Central memory CD8-positive, alpha-beta T cell (primary cell): ENCODE data around the gene LSR.
A peak's percentile ranks its signal among the peaks of the same experiment; 100 is the strongest.
"Not testable (repeated sequence)": the region's sequence is repeated elsewhere in the genome, so short reads cannot be mapped to it uniquely, and the experiment has no call there.

ENCODE experiments used
- ATAC-seq: fragments of 150-1000 bp; cut with Tn5 transposase; replicated peaks from 2 replicates; pipeline ENCODE4 v1.10.0; 2022; ENCODE audit warnings: mild to moderate bottlenecking, moderate FRiP score, moderate number of reproducible peaks; ENCODE audit not compliant: poor library complexity, severe bottlenecking; ENCODE audit errors: extremely low read depth
- DNase-seq, 2 donors: peaks; one replicate each; pipeline ENCODE4 v3.0.0; 2021; ENCODE audit warnings: low spot score in 2 of 2
- H3K27ac Mint-ChIP-seq: one replicate; pipeline ENCODE4 v1.8.0; 2022; ENCODE audit warnings: low read depth, mild to moderate bottlenecking, moderate library complexity, mixed read lengths
- H3K27me3 Mint-ChIP-seq: one replicate; pipeline ENCODE4 v1.8.0; 2022; ENCODE audit warnings: mixed read lengths
- H3K36me3 Mint-ChIP-seq: one replicate; pipeline ENCODE4 v1.8.0; 2022; ENCODE audit warnings: mild to moderate bottlenecking, moderate library complexity, mixed read lengths; ENCODE audit not compliant: insufficient read depth
- H3K4me1 Mint-ChIP-seq: one replicate; pipeline ENCODE4 v1.8.0; 2022; ENCODE audit warnings: mixed read lengths
- H3K4me3 Mint-ChIP-seq: one replicate; pipeline ENCODE4 v1.8.0; 2022; ENCODE audit warnings: mild to moderate bottlenecking, moderate library complexity, mixed read lengths
- H3K9me3 Mint-ChIP-seq: one replicate; pipeline ENCODE4 v1.8.0; 2022; ENCODE audit warnings: mixed read lengths

The LSR gene

GRCh38 chr19:35223084-35223790, 25.6 kb upstream of the LSR start:
- Mint-ChIP-seq H3K27me3 (no peaks in the 10 kb centered on the region), H3K4me3 (no peak overlapping the region), H3K36me3 (no peaks in the 10 kb centered on the region), H3K27ac (no peak overlapping the region), H3K4me1 (no peaks in the 10 kb centered on the region), H3K9me3 (no peaks in the 10 kb centered on the region)
- DNase-seq (no peak), ATAC-seq (no peak)

DNA sequence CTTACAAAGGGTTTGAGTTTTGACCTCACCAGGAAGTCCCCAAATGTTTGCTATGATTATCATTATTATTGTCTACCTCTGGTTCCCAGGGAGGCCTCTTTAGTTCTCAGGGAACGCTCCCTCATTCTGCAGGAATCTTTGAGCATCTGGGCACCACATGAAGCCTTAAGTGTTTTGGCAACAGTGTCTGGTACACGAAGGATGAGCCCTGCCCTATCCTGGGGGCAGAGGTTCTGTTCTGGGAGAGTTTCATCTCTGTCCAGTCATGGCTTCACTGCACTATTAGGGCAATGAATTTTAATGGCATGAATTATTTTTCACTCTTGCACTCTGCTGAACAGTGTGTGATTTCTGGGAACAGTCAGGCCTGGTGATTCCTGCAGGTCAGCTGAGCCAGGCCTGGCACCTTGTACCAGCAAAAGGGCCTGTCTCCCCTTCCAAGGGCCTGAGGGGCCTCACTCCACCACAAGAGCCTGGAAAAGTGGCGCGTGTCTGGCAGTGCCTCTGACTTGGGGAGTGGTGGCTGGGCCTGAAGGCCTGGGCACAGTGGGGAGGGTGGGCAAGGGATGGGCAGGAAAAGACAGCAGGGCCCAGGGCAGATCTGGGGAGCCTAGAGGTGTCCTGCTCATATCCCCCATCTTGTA, 24.8 kb upstream of the LSR start:
- Mint-ChIP-seq H3K4me3 (no peak overlapping the region), H3K4me1 (no peaks in the 10 kb centered on the region)
- no peak for ATAC-seq

GRCh38 chr19:35224681-35225571, 23.9 kb upstream of the LSR start:
- ATAC-seq (no peak), DNase-seq (no peak)
- Mint-ChIP-seq H3K27ac (no peak overlapping the region), H3K36me3 (no peaks in the 10 kb centered on the region), H3K9me3 (no peaks in the 10 kb centered on the region), H3K27me3 (peaks cover 7% of the 10 kb centered on the region), H3K4me1 (no peaks in the 10 kb centered on the region), H3K4me3 (no peak overlapping the region)

More for the DNA sequence above, 24.8 kb upstream of the LSR start:
- H3K27me3 Mint-ChIP-seq = no peaks in the 10 kb centered on the region
- DNase-seq = no peak
- no peak overlapping the region for H3K27ac Mint-ChIP-seq
- H3K36me3 Mint-ChIP-seq = no peaks in the 10 kb centered on the region
- no peaks in the 10 kb centered on the region for H3K9me3 Mint-ChIP-seq

GRCh38 chr19:35225951-35226350, 22.9 kb upstream of the LSR start:
- no peak overlapping the region for H3K27ac Mint-ChIP-seq
- DNase-seq = no peak

GRCh38 chr19:35226748-35227147, 22.1 kb upstream of the LSR start:
- Mint-ChIP-seq H3K27me3 (peaks cover 9% of the 10 kb centered on the region), H3K4me1 (no peaks in the 10 kb centered on the region), H3K36me3 (peaks cover 2% of the 10 kb centered on the region), H3K27ac (no peak overlapping the region), H3K9me3 (no peaks in the 10 kb centered on the region), H3K4me3 (no peak overlapping the region)
- no peak for ATAC-seq
- no peak for DNase-seq

More at GRCh38 chr19:35225951-35226350, 22.9 kb upstream of the LSR start:
- H3K4me3 Mint-ChIP-seq = no peak overlapping the region
- no peak for ATAC-seq
- no peaks in the 10 kb centered on the region for H3K9me3 Mint-ChIP-seq
- H3K36me3 Mint-ChIP-seq = no peaks in the 10 kb centered on the region
- peaks cover 9% of the 10 kb centered on the region for H3K27me3 Mint-ChIP-seq
- no peaks in the 10 kb centered on the region for H3K4me1 Mint-ChIP-seq

DNA sequence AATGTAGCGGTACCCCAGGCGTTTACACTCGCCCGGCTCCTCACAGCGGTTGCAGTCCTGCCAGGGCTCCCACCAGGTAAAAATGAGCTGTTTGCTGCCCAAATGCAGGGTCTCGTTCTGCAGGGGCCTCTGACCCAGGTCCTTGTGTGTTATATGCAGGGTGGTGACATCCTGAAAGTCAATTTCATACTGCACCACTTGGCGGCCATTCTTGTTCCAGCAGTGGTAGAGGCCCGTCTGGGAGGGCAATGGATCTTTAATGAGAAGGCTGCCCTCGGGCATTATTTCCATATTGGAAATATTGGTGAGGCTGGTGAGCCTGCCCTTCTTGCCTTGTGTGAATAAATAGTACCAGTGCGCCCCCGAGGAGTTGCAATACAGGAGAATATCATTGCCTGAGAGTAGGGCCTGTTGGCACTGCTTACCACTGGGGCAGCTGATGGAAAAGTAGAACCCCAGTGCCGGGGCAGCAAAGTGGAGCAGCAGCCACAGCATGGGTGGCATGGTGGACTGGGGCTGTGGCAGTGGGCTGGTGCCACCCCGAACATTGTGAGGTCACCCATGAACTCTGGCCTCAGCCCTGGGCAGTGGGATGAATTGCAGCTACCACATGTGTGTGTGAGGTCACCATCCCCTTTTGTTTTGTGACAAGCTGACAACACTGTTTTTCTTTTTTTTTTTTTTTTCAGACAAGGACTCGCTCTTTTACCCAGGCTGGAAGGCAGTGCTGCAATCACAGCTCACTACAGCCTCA, 20.4 kb upstream of the LSR start, which contains the start of gene FAM187B:
Gene FAM187B, minus strand, starts transcription at position 563 of the 754 bp plus-strand sequence. Its CDS starts 59 bp downstream, at position 504.
- no peaks in the 10 kb centered on the region for H3K9me3 Mint-ChIP-seq
- H3K27ac Mint-ChIP-seq = no peak within 1 kb of the TSS
- H3K36me3 Mint-ChIP-seq = peaks cover 2% of the 10 kb centered on the region

DNA sequence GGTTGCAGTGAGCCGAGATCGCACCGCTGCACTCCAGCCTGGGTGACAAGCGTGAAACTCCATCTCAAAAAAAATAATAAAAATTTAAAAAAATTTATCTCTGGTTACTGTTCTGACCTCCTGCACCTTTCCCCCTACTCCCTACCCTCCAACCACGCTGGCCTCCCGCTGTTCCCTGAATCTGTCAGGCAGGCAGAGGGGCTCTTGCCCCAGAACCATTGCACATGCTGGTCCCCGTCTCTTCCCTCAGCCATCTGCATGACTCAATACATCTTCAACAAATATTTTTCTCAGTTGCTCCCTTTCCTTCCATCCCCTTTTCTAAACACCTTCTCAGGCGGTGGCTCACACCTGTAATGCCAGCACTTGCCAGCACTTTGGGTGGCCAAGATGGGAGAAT, 19.2 kb upstream of the LSR start:
- no peaks in the 10 kb centered on the region for H3K9me3 Mint-ChIP-seq
- no peak for DNase-seq
- peaks cover 9% of the 10 kb centered on the region for H3K27me3 Mint-ChIP-seq
- no peak overlapping the region for H3K4me3 Mint-ChIP-seq
- H3K27ac Mint-ChIP-seq = no peak overlapping the region
- ATAC-seq = no peak
- peaks cover 2% of the 10 kb centered on the region for H3K36me3 Mint-ChIP-seq
- no peaks in the 10 kb centered on the region for H3K4me1 Mint-ChIP-seq

More for the DNA sequence above, 20.4 kb upstream of the LSR start, which contains the start of gene FAM187B:
- ATAC-seq (no peak), DNase-seq (no peak)
- Mint-ChIP-seq H3K4me1 (no peaks in the 10 kb centered on the region), H3K4me3 (no peak within 1 kb of the TSS), H3K27me3 (peaks cover 9% of the 10 kb centered on the region)

- Mint-ChIP-seq H3K4me1 (no peaks in the 10 kb centered on the region), H3K9me3 (no peaks in the 10 kb centered on the region), H3K36me3 (peaks cover 2% of the 10 kb centered on the region), H3K4me3 (no peak overlapping the region), H3K27me3 (peaks cover 9% of the 10 kb centered on the region), H3K27ac (no peak overlapping the region)
- no peak for DNase-seq
- ATAC-seq = no peak
Measured at GRCh38 chr19:35231956-35232645, 16.7 kb upstream of the LSR start.

DNA sequence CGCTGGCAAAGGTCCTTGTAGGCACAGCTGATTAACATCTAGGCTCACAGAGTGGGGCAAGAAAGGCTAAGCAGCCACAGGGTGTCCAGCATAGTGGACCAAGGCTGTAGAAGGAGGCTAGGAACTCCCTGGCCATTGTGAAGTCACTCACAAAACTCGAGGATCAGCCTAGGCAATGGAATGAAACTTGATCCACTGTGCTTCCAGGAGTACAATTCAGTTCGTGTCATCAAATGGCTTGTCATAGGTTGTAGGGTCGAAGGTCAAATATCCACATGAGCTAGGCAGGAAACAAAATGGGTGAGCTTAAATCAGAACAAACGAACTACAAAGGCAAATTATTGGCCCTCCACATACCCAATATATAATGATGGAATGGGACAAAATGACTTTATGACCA, 15.9 kb upstream of the LSR start:
- Mint-ChIP-seq H3K9me3 (no peaks in the 10 kb centered on the region), H3K27me3 (peaks cover 9% of the 10 kb centered on the region), H3K4me1 (no peaks in the 10 kb centered on the region), H3K36me3 (peaks cover 2% of the 10 kb centered on the region), H3K4me3 (no peak overlapping the region), H3K27ac (peak overlapping the region; percentile 91)
- DNase-seq (no peak), ATAC-seq (no peak)

- H3K27ac Mint-ChIP-seq = no peak overlapping the region
- no peak overlapping the region for H3K4me3 Mint-ChIP-seq
- ATAC-seq = no peak
- peaks cover 9% of the 10 kb centered on the region for H3K9me3 Mint-ChIP-seq
- H3K27me3 Mint-ChIP-seq = peaks cover 11% of the 10 kb centered on the region
- peaks cover 2% of the 10 kb centered on the region for H3K36me3 Mint-ChIP-seq
- no peak for DNase-seq
- H3K4me1 Mint-ChIP-seq = peaks cover 19% of the 10 kb centered on the region
Measured at GRCh38 chr19:35236638-35237400, 12.0 kb upstream of the LSR start.

- Mint-ChIP-seq H3K4me3 (peak overlapping the region; percentile 29), H3K27ac (peak overlapping the region; percentile 81), H3K4me1 (peaks cover 19% of the 10 kb centered on the region), H3K27me3 (peaks cover 33% of the 10 kb centered on the region)
- not testable (repeated sequence) for H3K36me3 Mint-ChIP-seq, H3K9me3 Mint-ChIP-seq, DNase-seq, ATAC-seq
Measured at GRCh38 chr19:35239597-35239996, 9.2 kb upstream of the LSR start.
